ENCODE results near the gene CHSY3. TPM values are rescaled to one million over a fixed set of nuclear protein-coding genes. Genes with fewer than 3 reads are reported as not detected.

CHSY3 gene
- polyA plus RNA-seq, 3 donors = not detected

DNA sequence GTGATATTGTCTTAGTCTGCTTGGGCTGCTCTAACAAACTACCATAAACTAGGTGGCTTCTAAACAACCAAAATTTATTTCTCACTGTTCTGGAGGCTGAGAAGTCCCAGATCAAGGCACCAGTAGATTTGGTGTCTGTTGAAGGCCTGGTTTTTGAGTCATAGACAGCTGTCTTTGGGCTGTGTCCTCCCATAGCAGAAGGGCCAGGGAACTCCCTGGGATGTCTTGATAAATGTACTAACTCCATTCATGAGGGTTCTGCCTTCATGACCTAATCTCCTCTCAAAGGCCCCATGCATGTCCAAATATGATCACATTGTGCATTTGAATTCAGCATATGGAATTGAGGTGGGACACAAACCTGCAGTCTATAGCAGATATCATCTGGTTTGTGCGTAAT lies 121.2 kb downstream of the CHSY3 start:
- Histone ChIP-seq H3K9me3 (replicated peaks in 1 of 2; ENCODE audit: control insufficient read depth in 1 of 2, insufficient read depth in 1 of 2, low read length in 2 of 2) (no peaks in the 10 kb centered on the region), H3K27ac (ENCODE audit: low read depth in 1 of 2, low read length in 2 of 2) (no peak overlapping the region), H3K79me2 (ENCODE audit: insufficient read depth, low read length) (no peaks in the 10 kb centered on the region), H3K36me3 (replicated peaks in 1 of 2; ENCODE audit: control insufficient read depth in 1 of 2, insufficient read depth in 2 of 2, low read length in 2 of 2) (no peaks in the 10 kb centered on the region), H4K20me1 (ENCODE audit: insufficient read depth, low read length) (no peaks in the 10 kb centered on the region), H3K4me2 (replicated peaks; ENCODE audit: extremely low read depth, low read length, poor library complexity, severe bottlenecking) (no peak overlapping the region), H2AFZ (ENCODE audit: insufficient read depth, low read depth, low read length, poor library complexity, severe bottlenecking) (no peak overlapping the region), H3K4me3 (replicated peaks in 1 of 3; ENCODE audit: low read depth in 2 of 3, low read length in 3 of 3) (no peak overlapping the region), H3K4me1 (ENCODE audit: control insufficient read depth in 1 of 2, insufficient read depth in 2 of 2, low read length in 2 of 2) (no peaks in the 10 kb centered on the region), H3K27me3 (ENCODE audit: control insufficient read depth in 2 of 2, insufficient read depth in 2 of 2, low read length in 2 of 2) (no peaks in the 10 kb centered on the region), H3K9ac (ENCODE audit: insufficient read depth, low read length, poor library complexity, severe bottlenecking) (no peak overlapping the region)
- H3K27ac Mint-ChIP-seq = no peak overlapping the region
- H3K4me3 Mint-ChIP-seq = no peak overlapping the region
- WGBS (ENCODE audit: insufficient coverage) = 100% methylated on average over 1 of the region's 1 CpG
- intact Hi-C loops (cut with micrococcal nuclease) = no loop called here
- DNase-seq = no peak
- peaks cover 0 to 7% (median 0%) of the 10 kb centered on the region in 7 donors for H3K9me3 Mint-ChIP-seq
- H3K27me3 Mint-ChIP-seq (ENCODE audit: low read depth in 3 of 3) = peaks cover 0 to 2% (median 1%) of the 10 kb centered on the region in 3 donors
- no peaks in the 10 kb centered on the region for H3K36me3 Mint-ChIP-seq
- TF ChIP-seq, protein P1, sequence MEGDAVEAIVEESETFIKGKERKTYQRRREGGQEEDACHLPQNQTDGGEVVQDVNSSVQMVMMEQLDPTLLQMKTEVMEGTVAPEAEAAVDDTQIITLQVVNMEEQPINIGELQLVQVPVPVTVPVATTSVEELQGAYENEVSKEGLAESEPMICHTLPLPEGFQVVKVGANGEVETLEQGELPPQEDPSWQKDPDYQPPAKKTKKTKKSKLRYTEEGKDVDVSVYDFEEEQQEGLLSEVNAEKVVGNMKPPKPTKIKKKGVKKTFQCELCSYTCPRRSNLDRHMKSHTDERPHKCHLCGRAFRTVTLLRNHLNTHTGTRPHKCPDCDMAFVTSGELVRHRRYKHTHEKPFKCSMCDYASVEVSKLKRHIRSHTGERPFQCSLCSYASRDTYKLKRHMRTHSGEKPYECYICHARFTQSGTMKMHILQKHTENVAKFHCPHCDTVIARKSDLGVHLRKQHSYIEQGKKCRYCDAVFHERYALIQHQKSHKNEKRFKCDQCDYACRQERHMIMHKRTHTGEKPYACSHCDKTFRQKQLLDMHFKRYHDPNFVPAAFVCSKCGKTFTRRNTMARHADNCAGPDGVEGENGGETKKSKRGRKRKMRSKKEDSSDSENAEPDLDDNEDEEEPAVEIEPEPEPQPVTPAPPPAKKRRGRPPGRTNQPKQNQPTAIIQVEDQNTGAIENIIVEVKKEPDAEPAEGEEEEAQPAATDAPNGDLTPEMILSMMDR (IDR thresholded peaks at IDR 0.05) = no peak
- no peaks in the 10 kb centered on the region for H3K4me1 Mint-ChIP-seq

DNA sequence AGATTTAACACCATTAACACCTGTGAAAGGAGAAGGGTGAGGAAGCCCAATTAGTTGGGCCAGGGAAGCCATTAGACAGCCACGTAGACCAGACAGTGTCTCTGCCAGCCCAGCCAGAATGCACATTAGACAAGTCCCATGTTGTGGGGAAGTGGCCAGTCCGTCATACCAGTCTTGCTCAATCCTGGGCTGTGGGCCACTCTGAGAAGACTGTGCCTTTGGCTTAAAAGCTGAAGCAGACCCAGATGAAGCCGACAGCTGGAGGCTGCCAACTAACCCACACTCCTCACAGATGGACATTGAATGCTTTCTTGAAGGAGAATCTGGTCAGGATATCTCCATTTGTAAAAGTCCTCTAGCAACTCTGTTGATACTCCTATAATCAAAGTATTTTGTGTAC lies 128.5 kb downstream of the CHSY3 start:
- 61% methylated on average over 2 of the region's 3 CpGs for WGBS (ENCODE audit: insufficient coverage)
- peak in 2 of 3 donors; percentile 8 to 43 for DNase-seq
- Histone ChIP-seq H2AFZ (ENCODE audit: insufficient read depth, low read depth, low read length, poor library complexity, severe bottlenecking) (no peak overlapping the region), H3K36me3 (replicated peaks in 1 of 2; ENCODE audit: control insufficient read depth in 1 of 2, insufficient read depth in 2 of 2, low read length in 2 of 2) (no peaks in the 10 kb centered on the region), H3K9me3 (replicated peaks in 1 of 2; ENCODE audit: control insufficient read depth in 1 of 2, insufficient read depth in 1 of 2, low read length in 2 of 2) (no peaks in the 10 kb centered on the region), H3K4me3 (replicated peaks in 1 of 3; ENCODE audit: low read depth in 2 of 3, low read length in 3 of 3) (no peak overlapping the region), H3K4me2 (replicated peaks; ENCODE audit: extremely low read depth, low read length, poor library complexity, severe bottlenecking) (no peak overlapping the region), H3K27ac (ENCODE audit: low read depth in 1 of 2, low read length in 2 of 2) (no peak overlapping the region), H3K4me1 (ENCODE audit: control insufficient read depth in 1 of 2, insufficient read depth in 2 of 2, low read length in 2 of 2) (peaks cover 0 to 5% of the 10 kb centered on the region in 2 donors), H3K27me3 (ENCODE audit: control insufficient read depth in 2 of 2, insufficient read depth in 2 of 2, low read length in 2 of 2) (no peaks in the 10 kb centered on the region), H3K79me2 (ENCODE audit: insufficient read depth, low read length) (no peaks in the 10 kb centered on the region), H3K9ac (ENCODE audit: insufficient read depth, low read length, poor library complexity, severe bottlenecking) (no peak overlapping the region), H4K20me1 (ENCODE audit: insufficient read depth, low read length) (no peaks in the 10 kb centered on the region)
- Mint-ChIP-seq H3K27me3 (ENCODE audit: low read depth in 3 of 3) (peaks cover 0 to 1% (median 0%) of the 10 kb centered on the region in 3 donors), H3K36me3 (no peaks in the 10 kb centered on the region), H3K9me3 (peaks cover 0 to 5% (median 0%) of the 10 kb centered on the region in 7 donors), H3K4me3 (no peak overlapping the region), H3K4me1 (peaks cover 3% of the 10 kb centered on the region), H3K27ac (no peak overlapping the region)
- TF ChIP-seq, protein P1 (IDR thresholded peaks at IDR 0.05) = no peak
- intact Hi-C loops (cut with micrococcal nuclease) = no loop called here
